Neural progenitor cell (in vitro differentiated cells): ENCODE results near the gene DRC1.

Experiments
- CTCF ChIP-seq: fragments of 200-600 bp; sonication (generic); IDR thresholded peaks from 2 replicates; pipeline ENCODE4 v1.5.1; 2017; ENCODE audit warnings: antibody characterized with exemption, mild to moderate bottlenecking
- EZH2 ChIP-seq: fragments of 200-600 bp; sonication (generic); IDR thresholded peaks from 2 replicates; pipeline ENCODE4 v1.6.1; 2017; ENCODE audit warnings: antibody characterized with exemption, mild to moderate bottlenecking, moderate library complexity

GRCh38 chr2:26475832-26476501, 74.2 kb downstream of the DRC1 start:
- TF ChIP-seq EZH2 (no peak), CTCF (no peak)
